Transverse colon (tissue), 4 donors: ENCODE measurements around the gene FOXP1. TPM values are rescaled to one million over a fixed set of nuclear protein-coding genes. Genes with fewer than 3 reads are reported as not detected.

ENCODE experiments used
- DNase-seq: peaks from one replicate; pipeline ENCODE4 v3.0.0-alpha.2; 2019
- H3K27ac ChIP-seq, 4 donors: fragments of 200-600 bp; sonication (generic); 2 replicates each; pipeline ENCODE4 v1.5.1; 2016 to 2018; ENCODE audit warnings: inconsistent platforms in 4 of 4
- H3K27me3 ChIP-seq: fragments of 200-600 bp; sonication (generic); 2 replicates; pipeline ENCODE4 v1.5.1; 2017; ENCODE audit warnings: inconsistent platforms
- H3K36me3 ChIP-seq, 4 donors: fragments of 200-600 bp; sonication (generic); 2 replicates each; pipeline ENCODE4 v1.5.1; 2017 to 2019; ENCODE audit warnings: inconsistent platforms in 4 of 4
- H3K4me1 ChIP-seq, 4 donors: fragments of 200-600 bp; sonication (generic); 2 replicates each; pipeline ENCODE4 v1.5.1; 2017 to 2020; ENCODE audit warnings: inconsistent platforms in 4 of 4
- H3K4me3 ChIP-seq, 4 donors: fragments of 200-600 bp; sonication (generic); 1 replicate in 1 of 4; 2 replicates in 3 of 4; pipeline versions ENCODE4 v1.5.1 to v1.6.1; 2017 to 2019; ENCODE audit warnings: inconsistent platforms in 4 of 4
- H3K9me3 ChIP-seq, 2 donors: fragments of 200-600 bp; sonication (generic); 2 replicates each; pipeline ENCODE4 v1.5.1; 2017 to 2019; ENCODE audit warnings: inconsistent platforms in 2 of 2
- EP300 ChIP-seq: sonication (generic); formaldehyde crosslinking; IDR thresholded peaks from one replicate; pipeline ENCODE4 v1.6.1; 2017; ENCODE audit warnings: antibody characterized with exemption, low read depth
- POLR2A ChIP-seq: fragments of 450-650 bp; IDR thresholded peaks from one replicate; pipeline ENCODE4 v1.6.1; 2016; ENCODE audit warnings: antibody characterized with exemption, mild to moderate bottlenecking, moderate library complexity
- POLR2AphosphoS5 ChIP-seq, 3 donors: sonication (generic); formaldehyde crosslinking; IDR thresholded peaks; one replicate each; pipeline ENCODE4 v1.6.1; 2016; ENCODE audit warnings: antibody characterized with exemption in 3 of 3
- WGBS, 2 donors: methylation state at CpG; one replicate each; pipeline ENCODE4 v1.1.5; 2018; ENCODE audit warnings: low coverage in 1 of 2; 5-methylcytosine and 5-hydroxymethylcytosine counted together
- in situ Hi-C, 4 donors: fragments of 200-750 bp; cut with MboI; loops; one replicate each; pipeline versions ENCODE4 v1.15.0 to v1.15.1; 2017; ENCODE audit warnings: low sequenced_read_pairs in 3 of 4, low pct_ligation_motif_present in 1 of 4, low pct_unique_long_range_greater_than_20kb in 1 of 4
- intact Hi-C: fragments of 100-400 bp; cut with DNase I; formaldehyde crosslinking; loops from one replicate; pipeline ENCODE4 v1.15.1; 2023; ENCODE audit warnings: low total_unique reads
- total RNA-seq, 4 donors: library from RNA; depleted of rRNA; stranded (reverse); fragments of >200 nt; gene quantifications; one replicate each; pipeline ENCODE4 v1.1.0, GENCODE V29; 2016
- TF ChIP-seq, protein P1 (sequence below), 5 experiments: fragments of 200-600 bp in 3 of 5; fragments of 450-650 bp in 2 of 5; sonication (generic) in 3 of 5; IDR thresholded peaks; 1 replicate in 2 of 5; 2 replicates in 3 of 5; pipeline ENCODE4 v1.5.1; 2016 to 2017; ENCODE audit warnings: antibody characterized with exemption in 5 of 5, inconsistent platforms in 3 of 5, mild to moderate bottlenecking in 2 of 5, moderate library complexity in 1 of 5

FOXP1 gene
- total RNA-seq, 4 donors from 2014 or later, result 102 to 260 (median 150) TPM

- Histone ChIP-seq H3K27ac (peak overlapping the region in 3 of 4 donors; percentile 47 to 71 (median 58)), H3K27me3 (no peaks in the 10 kb centered on the region), H3K4me1 (peaks cover 0 to 19% (median 7%) of the 10 kb centered on the region in 4 donors), H3K4me3 (no peak overlapping the region), H3K9me3 (no peaks in the 10 kb centered on the region), H3K36me3 (no peaks in the 10 kb centered on the region)
- 95 to 100% methylated on average over 4 of the region's 4 CpGs for WGBS, 2 donors
- in situ Hi-C loops (no loop called here), intact Hi-C loops (no loop called here)
- TF ChIP-seq, protein P1, sequence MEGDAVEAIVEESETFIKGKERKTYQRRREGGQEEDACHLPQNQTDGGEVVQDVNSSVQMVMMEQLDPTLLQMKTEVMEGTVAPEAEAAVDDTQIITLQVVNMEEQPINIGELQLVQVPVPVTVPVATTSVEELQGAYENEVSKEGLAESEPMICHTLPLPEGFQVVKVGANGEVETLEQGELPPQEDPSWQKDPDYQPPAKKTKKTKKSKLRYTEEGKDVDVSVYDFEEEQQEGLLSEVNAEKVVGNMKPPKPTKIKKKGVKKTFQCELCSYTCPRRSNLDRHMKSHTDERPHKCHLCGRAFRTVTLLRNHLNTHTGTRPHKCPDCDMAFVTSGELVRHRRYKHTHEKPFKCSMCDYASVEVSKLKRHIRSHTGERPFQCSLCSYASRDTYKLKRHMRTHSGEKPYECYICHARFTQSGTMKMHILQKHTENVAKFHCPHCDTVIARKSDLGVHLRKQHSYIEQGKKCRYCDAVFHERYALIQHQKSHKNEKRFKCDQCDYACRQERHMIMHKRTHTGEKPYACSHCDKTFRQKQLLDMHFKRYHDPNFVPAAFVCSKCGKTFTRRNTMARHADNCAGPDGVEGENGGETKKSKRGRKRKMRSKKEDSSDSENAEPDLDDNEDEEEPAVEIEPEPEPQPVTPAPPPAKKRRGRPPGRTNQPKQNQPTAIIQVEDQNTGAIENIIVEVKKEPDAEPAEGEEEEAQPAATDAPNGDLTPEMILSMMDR (IDR thresholded peaks at IDR 0.05), result no peak
- TF ChIP-seq POLR2A, result no peak
- no peak for TF ChIP-seq EP300
- TF ChIP-seq POLR2AphosphoS5 (IDR thresholded peaks at IDR 0.05), result no peak
- DNase-seq, result no peak
Measured at GRCh38 chr3:71143493-71143892, 440.0 kb downstream of the FOXP1 start.

- 62% methylated on average over 2 to 7 of the region's 7 CpGs for WGBS, 2 donors
- H3K27ac ChIP-seq, result peak overlapping the region; percentile 47 to 71 (median 58)
- TF ChIP-seq POLR2AphosphoS5 (IDR thresholded peaks at IDR 0.05), result no peak
- TF ChIP-seq, protein P1 (IDR thresholded peaks at IDR 0.05), result no peak
- no peak for TF ChIP-seq EP300
- no peak for TF ChIP-seq POLR2A
- in situ Hi-C loops, result no loop called here
- no peak for DNase-seq
- H3K36me3 ChIP-seq, result no peaks in the 10 kb centered on the region
- no peak overlapping the region for H3K4me3 ChIP-seq
- peaks cover 0 to 19% (median 7%) of the 10 kb centered on the region in 4 donors for H3K4me1 ChIP-seq
- H3K27me3 ChIP-seq, result no peaks in the 10 kb centered on the region
- no peaks in the 10 kb centered on the region for H3K9me3 ChIP-seq
- intact Hi-C loops, result no loop called here
Measured at GRCh38 chr3:71142441-71143161, 440.9 kb downstream of the FOXP1 start.

- H3K27ac ChIP-seq, result peak overlapping the region in 3 of 4 donors; percentile 47 to 71 (median 58)
- H3K36me3 ChIP-seq, result no peaks in the 10 kb centered on the region
- H3K4me1 ChIP-seq, result peaks cover 8 to 34% (median 20%) of the 10 kb centered on the region in 4 donors
- in situ Hi-C loops (no loop called here), intact Hi-C loops (no loop called here)
- no peak overlapping the region for H3K4me3 ChIP-seq
- no peaks in the 10 kb centered on the region for H3K9me3 ChIP-seq
- TF ChIP-seq, protein P1 (IDR thresholded peaks at IDR 0.05), result no peak
- TF ChIP-seq EP300 (no peak), POLR2A (no peak), POLR2AphosphoS5 (IDR thresholded peaks at IDR 0.05) (no peak)
- no peaks in the 10 kb centered on the region for H3K27me3 ChIP-seq
- 88 to 97% methylated on average over 2 to 3 of the region's 3 CpGs for WGBS, 2 donors
- no peak for DNase-seq
Measured at GRCh38 chr3:71140477-71140876, 443.1 kb downstream of the FOXP1 start.

- Histone ChIP-seq H3K4me1 (peaks cover 11 to 44% (median 29%) of the 10 kb centered on the region in 4 donors), H3K9me3 (no peaks in the 10 kb centered on the region), H3K36me3 (no peaks in the 10 kb centered on the region), H3K4me3 (no peak overlapping the region), H3K27ac (no peak overlapping the region), H3K27me3 (no peaks in the 10 kb centered on the region)
- TF ChIP-seq, protein P1 (IDR thresholded peaks at IDR 0.05), result no peak
- TF ChIP-seq EP300 (no peak), POLR2AphosphoS5 (IDR thresholded peaks at IDR 0.05) (no peak), POLR2A (no peak)
- intact Hi-C loops, result loop anchor here (10.0 kb wide), 3 partner anchors 105 to 445 kb away; partner anchors contain the start of gene FOXP1
- DNase-seq, result no peak
- in situ Hi-C loops, result no loop called here
- WGBS, 2 donors, result 90 to 92% methylated on average over 5 of the region's 5 CpGs
Measured at GRCh38 chr3:71139496-71139895, 444.0 kb downstream of the FOXP1 start.
